Endothelial cell of umbilical vein (primary cell): ENCODE results near the gene MRTFA. TPM values are rescaled to one million over a fixed set of nuclear protein-coding genes. Genes with fewer than 3 reads are reported as not detected.
"Not testable (repeated sequence)": the region's sequence is repeated elsewhere in the genome, so short reads cannot be mapped to it uniquely, and the experiment has no call there.

Source experiments
- BruUV-seq: library from RNA; stranded (reverse); fragments of 400-500 nt; replicated peaks from 2 replicates; lab custom pipeline; 2021; lab: Mats Ljungman, UMichigan
- CTCF ChIA-PET: fragments of 300-600, 350-600 bp; sonication (Branson Sonifier 250); formaldehyde crosslinking; loops from one replicate; lab custom pipeline; 2021; ENCODE audit warnings: antibody characterized with exemption, inconsistent platforms; lab: Charles Lee
- POLR2A ChIA-PET: fragments of 300-600, 350-600 bp; sonication (Branson Sonifier 250); formaldehyde crosslinking; loops from one replicate; lab custom pipeline; 2021; ENCODE audit warnings: antibody characterized with exemption, inconsistent platforms; lab: Charles Lee
- DNase-seq: peaks from one replicate; pipeline ENCODE4 v3.0.0-alpha.2; 2011; ENCODE audit warnings: low read depth, low spot score
- FAIRE-seq: peaks from 2 replicates; lab custom pipeline; 2011; peaks lifted over from hg19 to GRCh38; lab: Jason Lieb, UNC
- H2AFZ ChIP-seq: 2 replicates; pipeline ENCODE4 v1.6.0; 2012; ENCODE audit warnings: low read depth, low read length, control low read depth, inconsistent platforms
- H3K27ac ChIP-seq: 2 replicates; pipeline ENCODE4 v1.5.1; 2011; ENCODE audit warnings: low read depth, mild to moderate bottlenecking, control low read depth, low read length, moderate library complexity; ENCODE audit not compliant: insufficient read depth
- H3K27me3 ChIP-seq, 2 experiments: 2 replicates each; pipeline versions ENCODE4 v1.6.0 to v1.6.1; 2011; ENCODE audit warnings: low read length in 2 of 2, mixed read lengths in 1 of 2; ENCODE audit not compliant: control insufficient read depth in 2 of 2, insufficient read depth in 2 of 2
- H3K36me3 ChIP-seq, 2 experiments: 2 replicates in 1 of 2; 3 replicates in 1 of 2; pipeline ENCODE4 v1.5.1; 2011; ENCODE audit warnings: low read length in 2 of 2, mild to moderate bottlenecking in 1 of 2, moderate library complexity in 1 of 2; ENCODE audit not compliant: control insufficient read depth in 2 of 2, insufficient read depth in 2 of 2; ENCODE audit errors: extremely low read depth in 1 of 2
- H3K4me1 ChIP-seq: 3 replicates; pipeline ENCODE4 v1.5.1; 2011; ENCODE audit warnings: mild to moderate bottlenecking, low read length; ENCODE audit not compliant: control insufficient read depth, insufficient read depth; ENCODE audit errors: extremely low read depth
- H3K4me2 ChIP-seq: 2 replicates; pipeline ENCODE4 v1.6.1; 2011; ENCODE audit warnings: low read length, control low read depth, mixed read lengths; ENCODE audit not compliant: insufficient read depth
- H3K4me3 ChIP-seq, 3 experiments: fragments of 200-600 bp in 1 of 3; sonication (generic), shearing (Covaris generic) in 1 of 3; replicated peaks in 1 of 3; 2 replicates each; pipeline ENCODE4 v1.5.1; 2011 to 2016; ENCODE audit warnings: control low read depth in 3 of 3, low read length in 3 of 3, mild to moderate bottlenecking in 2 of 3, inconsistent platforms in 1 of 3, low read depth in 1 of 3, moderate library complexity in 1 of 3; ENCODE audit not compliant: insufficient read depth in 1 of 3
- H3K79me2 ChIP-seq: 2 replicates; pipeline ENCODE4 v1.6.0; 2012; ENCODE audit warnings: low read length, inconsistent platforms; ENCODE audit not compliant: control insufficient read depth, insufficient read depth
- H3K9ac ChIP-seq: replicated peaks from 2 replicates; pipeline ENCODE3; 2011; ENCODE audit warnings: low read length, control low read depth; ENCODE audit not compliant: insufficient read depth; ENCODE audit errors: extremely low read depth
- H3K9me1 ChIP-seq: replicated peaks from 3 replicates; pipeline ENCODE4 v1.6.0; 2011; ENCODE audit warnings: mild to moderate bottlenecking, low read length; ENCODE audit not compliant: control insufficient read depth, insufficient read depth; ENCODE audit errors: extremely low read depth
- H3K9me3 ChIP-seq: replicated peaks from 2 replicates; pipeline ENCODE4 v1.5.1; 2012; ENCODE audit warnings: low read length, inconsistent platforms; ENCODE audit not compliant: control insufficient read depth, insufficient read depth
- H4K20me1 ChIP-seq: replicated peaks from 2 replicates; pipeline ENCODE3; 2011; ENCODE audit warnings: mild to moderate bottlenecking, low read length; ENCODE audit not compliant: control insufficient read depth, insufficient read depth; ENCODE audit errors: extremely low read depth
- EZH2 ChIP-seq: IDR thresholded peaks from 2 replicates; pipeline ENCODE4 v1.6.1; 2012; ENCODE audit warnings: borderline replicate concordance, low read depth, mild to moderate bottlenecking, moderate library complexity, low read length, inconsistent platforms; ENCODE audit not compliant: severe bottlenecking
- FOS ChIP-seq: IDR thresholded peaks from 2 replicates; pipeline ENCODE4 v1.6.1; 2011; ENCODE audit warnings: mild to moderate bottlenecking, low read length, moderate library complexity, borderline replicate concordance; ENCODE audit not compliant: insufficient read depth
- POLR2AphosphoS5 ChIP-seq: IDR thresholded peaks from 2 replicates; pipeline ENCODE4 v1.6.1; 2012; ENCODE audit warnings: low read depth, mild to moderate bottlenecking, control low read depth, low read length, moderate library complexity; ENCODE audit not compliant: insufficient read depth
- dilution Hi-C: fragments of 300-500 bp; cut with MboI; formaldehyde crosslinking; loops from one replicate; pipeline ENCODE4 v1.15.0; 2019; ENCODE audit warnings: low sequenced_read_pairs; ENCODE audit not compliant: extremely low pct_ligation_motif_present
- intact Hi-C: fragments of 100-400 bp; cut with micrococcal nuclease; formaldehyde crosslinking; loops from one replicate; pipeline ENCODE4 v1.10.0; 2022
- polyA plus RNA-seq, 4 experiments: library from polyadenylated mRNA; depleted of rRNA in 3 of 4; stranded (reverse) in 3 of 4; unstranded in 1 of 4; fragments of >200 nt; gene quantifications; 2 replicates each; pipeline versions ENCODE4 v1.2.1 to v1.2.3, GENCODE V29; 2011 to 2012; ENCODE audit warnings: missing spikeins in 1 of 4
- total RNA-seq: library from RNA; stranded (reverse); gene quantifications from 2 replicates; pipeline ENCODE4 v1.2.3, GENCODE V29; 2021
- TF ChIP-seq, protein P1 (sequence below), 2 donors: IDR thresholded peaks; 1 replicate in 1 of 2; 2 replicates in 1 of 2; pipeline ENCODE4 v1.5.1; 2011; ENCODE audit warnings: low read length in 2 of 2, mild to moderate bottlenecking in 2 of 2, moderate library complexity in 2 of 2, control low read depth in 1 of 2, inconsistent platforms in 1 of 2, low read depth in 1 of 2; ENCODE audit not compliant: insufficient read depth in 1 of 2; ENCODE audit errors: extremely low read depth in 1 of 2

The MRTFA gene
- total and polyA plus RNA-seq, 2 donors (not counting 3 experiments of a cell fraction or from before 2014, with no cell fraction given) = 13.6 to 44.1 TPM

DNA sequence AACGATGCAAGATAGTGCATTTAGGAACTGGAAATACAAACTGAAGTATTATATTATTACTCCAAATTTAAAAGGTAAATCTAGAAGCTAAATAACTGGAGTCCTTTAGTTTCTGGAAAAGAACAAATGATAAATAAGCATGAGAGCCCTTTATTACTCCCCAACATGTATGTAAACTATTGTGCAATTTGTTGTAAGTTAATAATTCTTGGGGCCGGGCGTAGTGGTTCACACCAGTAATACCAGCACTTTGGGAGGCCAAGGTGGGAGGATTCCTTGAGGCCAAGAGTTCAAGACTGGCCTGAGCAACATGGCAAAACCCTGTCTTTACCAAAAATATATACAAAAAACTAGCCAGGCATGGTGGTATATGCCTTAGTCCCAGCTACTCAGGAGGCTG, 255.1 kb downstream of the MRTFA start:
- POLR2A ChIA-PET = no interaction called here
- TF ChIP-seq POLR2AphosphoS5 (no peak), FOS (no peak), EZH2 (no peak)
- TF ChIP-seq, protein P1, sequence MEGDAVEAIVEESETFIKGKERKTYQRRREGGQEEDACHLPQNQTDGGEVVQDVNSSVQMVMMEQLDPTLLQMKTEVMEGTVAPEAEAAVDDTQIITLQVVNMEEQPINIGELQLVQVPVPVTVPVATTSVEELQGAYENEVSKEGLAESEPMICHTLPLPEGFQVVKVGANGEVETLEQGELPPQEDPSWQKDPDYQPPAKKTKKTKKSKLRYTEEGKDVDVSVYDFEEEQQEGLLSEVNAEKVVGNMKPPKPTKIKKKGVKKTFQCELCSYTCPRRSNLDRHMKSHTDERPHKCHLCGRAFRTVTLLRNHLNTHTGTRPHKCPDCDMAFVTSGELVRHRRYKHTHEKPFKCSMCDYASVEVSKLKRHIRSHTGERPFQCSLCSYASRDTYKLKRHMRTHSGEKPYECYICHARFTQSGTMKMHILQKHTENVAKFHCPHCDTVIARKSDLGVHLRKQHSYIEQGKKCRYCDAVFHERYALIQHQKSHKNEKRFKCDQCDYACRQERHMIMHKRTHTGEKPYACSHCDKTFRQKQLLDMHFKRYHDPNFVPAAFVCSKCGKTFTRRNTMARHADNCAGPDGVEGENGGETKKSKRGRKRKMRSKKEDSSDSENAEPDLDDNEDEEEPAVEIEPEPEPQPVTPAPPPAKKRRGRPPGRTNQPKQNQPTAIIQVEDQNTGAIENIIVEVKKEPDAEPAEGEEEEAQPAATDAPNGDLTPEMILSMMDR (IDR thresholded peaks at IDR 0.05; ENCODE audit: extremely low read depth in 1 of 2, insufficient read depth in 1 of 2, low read depth in 1 of 2, low read length in 2 of 2) = no peak
- no peak overlapping the region for H3K4me2 ChIP-seq
- H3K27me3 ChIP-seq = no peaks in the 10 kb centered on the region
- no peak overlapping the region for H3K9ac ChIP-seq
- no peak for FAIRE-seq
- dilution Hi-C loops (no loop called here), intact Hi-C loops (no loop called here)
- H3K79me2 ChIP-seq = peaks cover 23% of the 10 kb centered on the region
- no peaks in the 10 kb centered on the region for H3K36me3 ChIP-seq
- no peaks in the 10 kb centered on the region for H3K9me1 ChIP-seq
- no peak overlapping the region for H3K27ac ChIP-seq
- H2AFZ ChIP-seq = no peak overlapping the region
- H3K9me3 ChIP-seq = no peaks in the 10 kb centered on the region
- H3K4me3 ChIP-seq = no peak overlapping the region
- BruUV-seq = no TSS peak
- H4K20me1 ChIP-seq = no peaks in the 10 kb centered on the region
- no peak for DNase-seq
- CTCF ChIA-PET = no interaction called here
- H3K4me1 ChIP-seq = peaks cover 3% of the 10 kb centered on the region

DNA sequence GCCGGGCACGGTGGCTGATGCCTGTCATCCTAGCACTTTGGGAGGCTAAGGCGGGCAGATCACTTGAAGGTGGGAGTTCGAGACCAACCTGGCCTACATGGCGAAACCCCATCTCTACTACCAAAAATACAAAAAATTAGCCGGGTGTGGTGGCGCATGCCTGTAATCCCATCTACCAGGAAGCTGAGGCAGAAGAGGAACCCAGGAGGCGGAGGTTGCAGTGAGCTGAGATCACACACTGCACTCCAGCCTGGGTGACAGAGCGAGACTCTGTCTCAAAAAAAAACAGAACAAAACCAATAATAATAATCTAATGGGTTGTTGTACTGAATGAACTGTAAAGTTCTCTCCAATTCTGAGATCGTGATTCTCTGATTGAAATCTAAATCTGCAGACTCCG, 258.1 kb downstream of the MRTFA start:
- H3K4me2 ChIP-seq, H2AFZ ChIP-seq, H3K9me1 ChIP-seq, H3K27ac ChIP-seq, BruUV-seq, H3K9me3 ChIP-seq, intact Hi-C loops, H3K4me1 ChIP-seq, H4K20me1 ChIP-seq, H3K36me3 ChIP-seq, FAIRE-seq, POLR2A ChIA-PET, DNase-seq, H3K4me3 ChIP-seq, H3K9ac ChIP-seq, H3K27me3 ChIP-seq, dilution Hi-C loops: not testable (repeated sequence)
- peaks cover 31% of the 10 kb centered on the region for H3K79me2 ChIP-seq
- CTCF ChIA-PET = interaction anchor here (0.7 kb wide), 1 partner anchor 14 kb away, joined by 3 read pairs; no protein-coding TSS in a partner anchor
